Type B pancreatic cell (in vitro differentiated cells): Measurements from ENCODE around the gene MARCHF5. TPM values are rescaled to one million over a fixed set of nuclear protein-coding genes. Genes with fewer than 3 reads are reported as not detected.
"Not testable (repeated sequence)": the region's sequence is repeated elsewhere in the genome, so short reads cannot be mapped to it uniquely, and the experiment has no call there.

ENCODE experiments used
- DNase-seq: peaks from one replicate; pipeline ENCODE4 v3.0.0; 2021; ENCODE audit warnings: mixed read lengths; ENCODE audit not compliant: unreplicated experiment; ENCODE audit errors: extremely low spot score
- H3K27ac Mint-ChIP-seq: 2 replicates; pipeline ENCODE4 v1.8.0; 2021; ENCODE audit warnings: mild to moderate bottlenecking, mixed read lengths
- H3K27me3 Mint-ChIP-seq: 2 replicates; pipeline ENCODE4 v1.8.0; 2021; ENCODE audit warnings: mixed read lengths
- H3K36me3 Mint-ChIP-seq: 2 replicates; pipeline ENCODE4 v1.8.0; 2021; ENCODE audit warnings: mixed read lengths
- H3K4me1 Mint-ChIP-seq: one replicate; pipeline ENCODE4 v1.8.0; 2021; ENCODE audit warnings: mixed read lengths; ENCODE audit not compliant: unreplicated experiment
- H3K4me3 Mint-ChIP-seq: 2 replicates; pipeline ENCODE4 v1.8.0; 2021; ENCODE audit warnings: mild to moderate bottlenecking, mixed read lengths
- H3K9me3 Mint-ChIP-seq: 2 replicates; pipeline ENCODE4 v1.8.0; 2021; ENCODE audit warnings: mixed read lengths
- total RNA-seq: library from RNA; stranded (reverse); gene quantifications from 2 replicates; pipeline ENCODE4 v1.2.1, GENCODE V29; 2021; ENCODE audit warnings: low replicate concordance
- TF ChIP-seq, protein P1 (sequence below): fragments of 200-600 bp; sonication (generic); conservative IDR thresholded peaks from 2 replicates; pipeline ENCODE4 v1.5.0; 2021; ENCODE audit warnings: antibody characterized with exemption, mild to moderate bottlenecking

Gene MARCHF5
- total RNA-seq, 1 donor from 2014 or later = 59.8 TPM

DNA sequence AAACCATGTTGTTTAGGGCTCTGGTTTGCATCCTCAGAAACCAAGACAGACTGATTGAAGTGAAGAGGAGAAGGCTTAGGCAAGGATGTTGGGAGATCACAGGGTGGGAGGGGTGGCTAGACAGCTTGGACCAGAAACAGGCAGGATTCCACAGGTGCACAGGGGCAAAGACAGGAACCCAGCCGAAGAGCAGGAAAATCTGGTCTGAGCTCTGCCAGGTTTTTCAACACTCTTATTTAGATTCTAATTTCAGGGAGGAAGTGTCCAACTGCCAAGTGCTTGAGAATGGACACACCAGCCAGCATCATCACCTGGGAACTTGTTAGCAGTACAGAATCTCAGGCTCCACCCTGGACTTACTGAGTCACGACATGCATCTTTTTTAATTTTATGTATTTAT, 93.8 kb downstream of the MARCHF5 start:
- peaks cover 6% of the 10 kb centered on the region for H3K27me3 Mint-ChIP-seq
- no peak overlapping the region for H3K4me3 Mint-ChIP-seq
- TF ChIP-seq, protein P1, sequence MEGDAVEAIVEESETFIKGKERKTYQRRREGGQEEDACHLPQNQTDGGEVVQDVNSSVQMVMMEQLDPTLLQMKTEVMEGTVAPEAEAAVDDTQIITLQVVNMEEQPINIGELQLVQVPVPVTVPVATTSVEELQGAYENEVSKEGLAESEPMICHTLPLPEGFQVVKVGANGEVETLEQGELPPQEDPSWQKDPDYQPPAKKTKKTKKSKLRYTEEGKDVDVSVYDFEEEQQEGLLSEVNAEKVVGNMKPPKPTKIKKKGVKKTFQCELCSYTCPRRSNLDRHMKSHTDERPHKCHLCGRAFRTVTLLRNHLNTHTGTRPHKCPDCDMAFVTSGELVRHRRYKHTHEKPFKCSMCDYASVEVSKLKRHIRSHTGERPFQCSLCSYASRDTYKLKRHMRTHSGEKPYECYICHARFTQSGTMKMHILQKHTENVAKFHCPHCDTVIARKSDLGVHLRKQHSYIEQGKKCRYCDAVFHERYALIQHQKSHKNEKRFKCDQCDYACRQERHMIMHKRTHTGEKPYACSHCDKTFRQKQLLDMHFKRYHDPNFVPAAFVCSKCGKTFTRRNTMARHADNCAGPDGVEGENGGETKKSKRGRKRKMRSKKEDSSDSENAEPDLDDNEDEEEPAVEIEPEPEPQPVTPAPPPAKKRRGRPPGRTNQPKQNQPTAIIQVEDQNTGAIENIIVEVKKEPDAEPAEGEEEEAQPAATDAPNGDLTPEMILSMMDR = no peak
- no peaks in the 10 kb centered on the region for H3K36me3 Mint-ChIP-seq
- no peak for DNase-seq
- H3K4me1 Mint-ChIP-seq = no peaks in the 10 kb centered on the region
- no peaks in the 10 kb centered on the region for H3K9me3 Mint-ChIP-seq
- no peak overlapping the region for H3K27ac Mint-ChIP-seq

- DNase-seq = no peak
- no peak overlapping the region for H3K4me3 Mint-ChIP-seq
- no peak overlapping the region for H3K27ac Mint-ChIP-seq
- TF ChIP-seq, protein P1 = no peak
- no peaks in the 10 kb centered on the region for H3K27me3 Mint-ChIP-seq
- H3K9me3 Mint-ChIP-seq = no peaks in the 10 kb centered on the region
- H3K36me3 Mint-ChIP-seq = no peaks in the 10 kb centered on the region
- no peaks in the 10 kb centered on the region for H3K4me1 Mint-ChIP-seq
Measured at GRCh38 chr10:92385831-92386230, 94.9 kb downstream of the MARCHF5 start.

- Mint-ChIP-seq H3K36me3 (no peaks in the 10 kb centered on the region), H3K4me1 (no peaks in the 10 kb centered on the region), H3K27me3 (no peaks in the 10 kb centered on the region), H3K9me3 (no peaks in the 10 kb centered on the region), H3K27ac (no peak overlapping the region), H3K4me3 (no peak overlapping the region)
- TF ChIP-seq, protein P1 = no peak
- DNase-seq = peak; percentile 71
Measured at GRCh38 chr10:92387289-92387940, 96.4 kb downstream of the MARCHF5 start.

DNA sequence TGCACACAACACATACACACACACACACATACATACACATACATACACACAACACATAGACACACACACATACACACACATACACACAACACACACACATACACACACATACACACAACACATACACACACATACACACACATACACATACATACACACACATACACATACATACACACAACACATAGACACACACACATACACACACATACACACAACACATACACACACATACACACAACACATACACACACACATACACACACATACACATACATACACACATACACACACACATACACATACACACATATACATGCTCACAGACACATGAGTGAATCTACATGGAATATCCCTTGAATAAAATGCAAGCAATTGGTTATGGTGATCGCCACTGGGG, 102.2 kb downstream of the MARCHF5 start:
- H3K4me3 Mint-ChIP-seq, H3K27me3 Mint-ChIP-seq, H3K27ac Mint-ChIP-seq, H3K36me3 Mint-ChIP-seq, DNase-seq, H3K4me1 Mint-ChIP-seq, H3K9me3 Mint-ChIP-seq: not testable (repeated sequence)

GRCh38 chr10:92395271-92395670, 104.3 kb downstream of the MARCHF5 start:
- Mint-ChIP-seq H3K27me3 (no peaks in the 10 kb centered on the region), H3K36me3 (no peaks in the 10 kb centered on the region), H3K27ac (no peak overlapping the region), H3K4me1 (peaks cover 4% of the 10 kb centered on the region), H3K9me3 (peaks cover 4% of the 10 kb centered on the region), H3K4me3 (no peak overlapping the region)
- TF ChIP-seq, protein P1 = no peak
- DNase-seq = no peak

GRCh38 chr10:92402234-92402633, 111.3 kb downstream of the MARCHF5 start:
- not testable (repeated sequence) for H3K27ac Mint-ChIP-seq, H3K4me1 Mint-ChIP-seq, H3K36me3 Mint-ChIP-seq, DNase-seq, H3K4me3 Mint-ChIP-seq, H3K9me3 Mint-ChIP-seq
- peaks cover 18% of the 10 kb centered on the region for H3K27me3 Mint-ChIP-seq

Other genes starting within 250 kb of the MARCHF5 start
- 2.3 and 3.7 TPM in 2 replicates for gene CPEB3, start 89 bp upstream of the MARCHF5 start, total RNA-seq